Activated CD8-positive, alpha-beta memory T cell treated with anti-CD3 and anti-CD28 coated beads, Interleukin-2, amount 50 U/mL, for 24 hours (primary cell): ENCODE data around the gene ACAN.

Experiments used
- DNase-seq: peaks from one replicate; pipeline ENCODE4 v3.0.0-alpha.2; 2020; ENCODE audit errors: extremely low read depth

ACAN gene

DNA sequence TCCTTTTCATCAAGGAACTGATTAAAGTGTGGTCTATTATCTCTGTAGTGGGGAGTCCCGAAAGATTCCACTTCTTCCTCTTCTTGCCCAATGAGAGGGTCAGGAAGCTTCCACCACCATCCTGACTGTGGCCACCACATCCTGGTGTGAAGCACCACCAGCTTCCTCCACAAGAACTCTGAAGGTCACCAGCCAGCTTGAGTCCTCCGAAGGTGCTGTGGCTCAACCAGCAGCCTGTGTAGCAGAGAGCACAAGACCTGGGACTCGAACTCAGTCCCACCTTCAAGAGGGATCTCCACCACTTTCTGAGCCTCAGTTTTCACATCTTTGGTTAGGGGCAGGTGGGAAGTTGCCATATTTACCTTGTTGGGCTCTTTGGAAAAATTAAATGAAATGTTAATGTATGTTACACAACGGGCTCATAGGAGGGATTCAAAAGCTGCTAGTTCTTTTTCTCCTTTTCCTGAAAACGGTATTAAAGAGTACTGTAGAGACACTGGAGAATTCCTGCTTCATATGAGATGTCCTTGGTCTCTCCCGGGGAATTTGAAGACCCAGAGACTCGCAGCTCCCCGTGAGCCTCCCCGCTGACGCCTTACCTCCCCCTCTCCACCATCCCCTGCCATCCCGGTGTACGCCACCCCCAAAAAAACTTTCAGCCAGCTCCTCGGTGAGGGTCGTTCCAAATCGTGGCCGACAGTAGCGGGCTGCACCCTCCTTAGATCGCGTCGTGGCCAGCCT lies 816 bp upstream of the ACAN start:
- no peak for DNase-seq

DNA sequence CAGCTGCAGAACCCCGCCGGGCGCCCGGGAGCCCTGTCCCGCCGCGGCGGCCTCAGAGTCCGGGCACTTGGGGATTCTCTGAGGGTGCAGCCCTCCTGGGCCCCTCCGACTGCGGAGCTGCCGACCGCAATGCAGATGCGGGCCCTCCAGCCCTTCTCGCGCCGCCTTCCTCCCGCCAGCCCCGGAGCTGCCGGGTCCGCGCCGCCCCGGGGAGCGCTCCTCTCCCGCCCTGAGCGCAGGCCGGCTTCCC lies 320 bp upstream of the ACAN start:
- DNase-seq = no peak

DNA sequence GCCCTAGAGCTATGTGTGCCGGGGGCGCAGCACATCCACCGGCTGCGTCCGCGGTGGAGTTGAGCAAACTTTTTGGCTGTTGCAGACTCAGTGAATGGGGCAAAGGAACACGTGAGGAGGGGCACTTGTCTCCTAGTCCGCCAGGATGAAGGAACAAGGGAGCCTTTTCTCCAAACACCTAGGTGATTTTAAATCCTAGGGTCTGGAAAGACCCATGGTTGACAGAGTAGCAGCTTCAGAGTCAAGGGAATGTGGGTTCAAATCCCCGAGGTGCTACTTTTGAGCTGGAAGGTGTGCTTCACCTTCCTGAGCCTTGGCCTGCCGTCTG lies 648 bp downstream of the ACAN start:
- DNase-seq = no peak

DNA sequence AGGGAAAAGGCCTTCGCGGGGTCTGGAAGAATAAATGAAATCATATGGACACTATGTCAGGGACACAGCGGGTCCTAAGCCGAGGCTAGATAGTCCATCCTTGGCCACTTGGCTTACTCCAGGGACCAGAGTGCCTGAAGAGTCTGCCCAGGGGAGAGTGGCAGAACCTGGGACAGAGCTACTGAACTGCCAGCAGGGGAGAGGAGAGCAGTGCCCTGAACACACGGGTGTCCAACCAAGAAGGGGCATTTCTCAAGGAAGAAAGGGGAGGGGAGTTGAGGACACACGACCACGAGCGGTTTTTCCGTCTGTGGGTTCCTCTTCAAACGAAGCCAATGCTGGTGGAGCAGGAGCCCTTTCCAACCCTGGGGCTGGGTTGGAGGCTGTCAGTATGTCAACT lies 1.0 kb downstream of the ACAN start:
- no peak for DNase-seq

DNA sequence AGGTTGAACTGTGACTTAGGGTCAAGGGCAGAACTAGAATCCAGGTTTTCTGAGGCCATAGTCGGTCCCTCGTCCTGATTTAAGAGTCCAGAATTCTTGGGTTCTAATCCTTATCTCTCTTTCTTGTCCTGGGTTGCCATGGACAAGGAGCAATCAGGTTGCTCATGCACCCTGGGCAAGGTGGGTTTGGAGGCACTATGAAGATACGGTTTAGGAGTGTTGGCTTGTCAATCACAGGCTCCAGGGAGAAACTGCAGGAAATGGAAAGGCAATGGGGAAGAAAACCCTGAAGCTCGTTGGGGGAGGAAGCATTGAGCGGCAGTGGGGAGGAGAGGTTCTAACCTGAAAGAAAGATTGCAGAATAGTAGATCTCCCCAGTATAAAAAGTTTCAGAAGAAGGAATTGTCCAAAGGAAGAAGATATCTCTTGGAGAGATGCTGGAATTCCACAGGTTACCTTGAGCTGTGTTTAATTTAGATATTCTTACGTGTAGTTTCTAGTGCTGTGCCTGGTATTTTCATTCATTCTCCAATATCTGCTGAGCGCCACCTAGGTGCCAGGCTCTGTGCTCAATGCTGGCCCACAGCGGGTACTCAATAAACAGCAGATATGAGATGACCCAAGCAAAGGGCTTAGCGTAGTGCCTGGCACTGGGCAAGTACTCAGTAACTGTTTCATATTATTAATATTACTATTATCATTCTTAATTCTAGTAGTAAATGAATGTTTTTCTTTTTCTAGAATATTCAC lies 2.0 kb downstream of the ACAN start:
- DNase-seq = no peak

DNA sequence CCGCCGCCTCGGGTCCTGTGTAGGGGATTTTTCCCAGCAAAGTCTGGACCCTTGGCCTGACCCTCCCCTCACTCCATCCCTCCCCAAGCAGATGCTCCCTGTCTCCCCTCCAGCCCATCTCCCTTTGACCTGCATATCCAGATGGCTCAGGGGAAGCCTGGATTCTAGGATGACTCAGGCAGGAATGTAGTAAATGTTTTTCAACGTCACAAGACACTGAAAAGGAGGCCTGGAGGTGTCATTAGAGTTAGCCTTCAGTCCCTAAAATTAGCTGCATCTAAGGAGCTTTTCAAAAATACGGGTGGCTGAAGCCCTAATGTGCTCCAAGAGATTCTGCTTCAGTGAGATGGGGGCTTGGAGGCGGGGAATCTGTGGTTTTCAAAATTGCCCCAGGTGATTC lies 7.2 kb downstream of the ACAN start:
- no peak for DNase-seq

DNA sequence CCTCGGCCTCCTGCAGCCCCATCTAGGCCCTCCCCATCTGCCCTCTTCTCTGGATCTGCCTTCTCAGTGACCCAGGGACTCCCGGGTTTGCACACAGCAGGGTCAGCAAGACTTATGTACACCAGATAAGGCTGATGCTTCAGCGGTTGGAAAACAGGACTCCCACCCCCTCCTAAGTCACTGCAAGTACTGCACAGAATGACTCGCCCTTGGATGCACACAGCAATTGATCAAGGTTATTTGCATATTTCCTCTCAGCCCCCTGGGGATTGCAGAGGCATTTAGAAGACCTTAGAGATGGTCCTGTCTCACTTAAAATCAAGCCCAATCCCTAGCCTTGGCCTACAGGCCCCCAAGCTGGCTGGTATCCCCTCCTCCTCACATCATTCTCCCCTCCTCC lies 8.9 kb downstream of the ACAN start:
- no peak for DNase-seq

DNA sequence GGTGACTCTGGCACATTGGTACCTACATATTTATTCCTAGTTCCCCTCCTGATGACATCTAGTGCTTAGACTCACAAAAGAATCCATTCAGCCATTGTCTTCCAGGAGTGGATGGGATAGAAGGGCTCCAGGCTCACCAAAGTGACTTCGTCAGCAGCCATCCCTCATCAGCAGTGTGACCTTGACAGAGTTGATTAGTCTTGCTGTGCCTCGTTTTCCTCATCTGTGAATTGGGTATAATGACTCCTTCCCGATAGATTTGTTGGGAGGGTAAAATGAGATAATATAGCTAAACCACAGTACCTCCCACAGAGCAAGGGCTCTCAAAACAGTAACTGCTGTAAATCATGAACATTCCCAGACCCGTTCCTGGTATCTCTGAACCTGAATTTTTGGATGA lies 10.7 kb downstream of the ACAN start:
- no peak for DNase-seq

DNA sequence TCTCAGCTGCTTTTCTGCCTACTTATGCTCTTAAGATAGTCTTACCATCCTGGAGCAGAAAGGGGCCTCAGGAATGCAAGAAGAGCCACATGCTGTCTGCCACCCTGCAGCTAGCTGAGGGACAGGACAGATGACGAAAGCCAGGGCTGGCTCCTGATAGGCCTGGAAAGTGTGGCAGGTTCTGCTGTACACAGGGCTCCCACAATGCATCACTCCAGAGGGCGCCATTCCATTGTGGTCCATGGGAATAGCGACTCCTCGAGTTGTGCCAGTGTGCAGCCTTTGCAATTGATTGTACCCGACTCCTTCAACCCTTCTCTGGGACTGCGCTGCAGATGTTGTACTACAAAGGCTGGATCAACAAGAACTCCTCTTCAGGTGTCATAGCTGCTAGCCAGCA lies 11.2 kb downstream of the ACAN start:
- DNase-seq = no peak

DNA sequence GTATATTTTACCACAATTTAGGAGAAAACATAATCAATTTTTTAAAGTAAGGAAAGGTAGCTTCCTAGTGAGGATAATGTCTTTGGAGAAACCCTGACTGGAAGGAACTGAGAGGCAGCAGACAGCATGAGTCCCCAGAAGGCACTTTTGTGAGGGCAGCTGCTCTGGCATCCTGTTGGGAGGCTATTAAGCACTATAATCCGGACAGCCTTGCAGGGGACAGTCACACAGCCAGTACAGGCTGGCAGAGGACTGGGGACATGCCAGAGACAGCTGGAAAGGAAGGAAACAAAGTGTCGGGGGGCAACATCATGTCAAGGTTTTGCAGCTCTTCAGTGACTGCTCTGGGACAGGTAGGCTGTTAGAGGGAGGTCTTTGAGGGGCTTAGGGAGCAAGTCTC lies 15.7 kb downstream of the ACAN start:
- DNase-seq = no peak

DNA sequence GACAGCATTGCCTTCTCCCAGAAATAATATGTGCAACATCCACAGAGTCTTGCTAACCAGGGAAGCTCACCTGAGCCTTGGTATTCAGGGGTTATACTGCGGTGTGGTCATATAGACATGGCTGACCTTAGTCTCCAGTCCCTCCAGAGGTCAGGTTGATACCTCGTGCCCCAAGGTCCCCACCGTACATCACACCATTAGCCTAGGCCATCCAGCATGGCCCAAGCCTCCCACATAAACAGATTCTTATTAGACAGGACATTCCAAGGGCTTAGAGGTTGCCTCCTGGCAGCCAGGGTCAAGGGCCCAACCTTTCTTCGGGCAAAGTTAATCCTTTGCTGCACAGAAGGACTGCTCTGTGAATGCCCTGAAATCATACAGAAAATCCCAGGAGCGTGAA lies 18.8 kb downstream of the ACAN start:
- DNase-seq = no peak

DNA sequence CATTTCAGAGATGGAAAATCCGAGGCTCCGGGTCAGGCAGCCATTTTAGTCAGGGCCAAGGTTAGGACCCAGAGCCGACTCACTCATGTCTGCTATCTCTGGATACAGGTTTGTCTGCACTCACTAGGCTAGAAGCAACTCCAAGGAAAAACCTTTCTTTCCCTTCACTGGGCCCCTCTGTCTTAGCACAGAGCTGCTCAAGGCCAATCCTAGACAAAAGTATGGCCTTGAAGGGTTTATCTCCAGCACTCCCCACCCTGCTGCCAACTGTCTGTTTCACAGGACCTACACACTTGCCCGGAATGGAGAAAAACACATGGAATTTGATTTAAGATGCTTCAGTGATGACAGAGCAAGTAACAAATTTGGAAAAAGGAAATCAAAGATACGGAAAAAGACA lies 25.6 kb downstream of the ACAN start:
- DNase-seq = no peak

DNA sequence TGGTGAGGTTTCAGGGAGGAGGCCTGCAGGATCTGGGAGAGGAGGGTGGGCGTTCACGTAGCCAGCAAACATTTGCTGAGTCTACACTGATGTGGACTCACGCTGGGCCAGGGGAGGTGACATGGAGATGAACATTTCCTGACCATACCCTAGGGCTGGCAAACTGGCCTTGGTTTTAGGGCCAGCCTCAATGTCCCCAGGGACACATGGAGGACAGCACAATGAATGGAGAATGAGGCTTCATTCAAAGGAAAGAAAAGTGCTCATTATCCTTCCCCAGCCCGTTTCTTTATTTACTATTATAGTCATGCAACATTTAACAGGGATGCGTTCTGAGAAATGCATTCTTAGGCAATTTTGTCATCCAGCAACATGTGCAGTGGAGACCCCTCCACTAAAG lies 26.8 kb downstream of the ACAN start:
- DNase-seq = no peak

DNA sequence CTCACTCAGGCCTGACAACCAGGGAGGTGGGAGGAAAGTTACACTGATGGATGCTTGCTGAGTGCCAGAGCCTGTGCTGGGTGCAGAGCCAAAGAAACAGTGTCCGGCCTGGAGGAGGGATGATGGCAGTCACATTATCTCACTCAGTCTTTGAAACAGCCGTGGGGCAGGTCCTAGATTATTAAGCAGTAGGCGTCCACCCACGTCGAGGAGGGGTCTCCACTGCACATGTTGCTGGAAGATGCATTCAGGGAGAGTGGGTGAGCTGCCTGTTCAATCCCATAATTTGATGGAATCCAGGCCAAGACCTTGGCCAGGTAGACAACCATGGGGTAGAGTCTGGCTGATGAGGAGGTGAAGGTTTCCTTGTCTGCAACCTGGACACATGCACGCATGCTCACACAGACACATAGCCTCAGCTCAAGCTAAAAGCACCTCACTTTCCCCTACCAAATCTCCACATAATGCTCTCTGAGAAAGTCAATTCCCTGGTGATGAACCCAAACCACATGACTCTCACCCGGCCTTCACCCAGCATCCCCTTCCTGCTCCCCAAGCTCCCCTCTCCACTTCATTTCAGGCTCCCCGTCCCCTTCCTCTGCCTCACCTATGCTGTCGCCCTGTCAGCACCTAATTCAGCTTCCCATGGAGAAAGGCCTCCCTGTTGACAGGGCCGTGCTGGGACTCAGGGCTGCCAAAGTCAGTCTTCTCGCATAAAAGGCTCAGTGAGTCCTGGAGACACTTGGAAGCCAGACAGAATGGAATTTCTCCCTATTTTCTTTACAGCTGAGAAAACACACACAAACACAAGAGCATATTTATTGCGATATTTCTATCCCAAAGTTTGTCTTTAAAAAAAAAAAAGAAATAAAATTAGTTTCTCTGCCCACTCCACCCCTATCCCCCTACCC lies 29.8 kb downstream of the ACAN start:
- no peak for DNase-seq

DNA sequence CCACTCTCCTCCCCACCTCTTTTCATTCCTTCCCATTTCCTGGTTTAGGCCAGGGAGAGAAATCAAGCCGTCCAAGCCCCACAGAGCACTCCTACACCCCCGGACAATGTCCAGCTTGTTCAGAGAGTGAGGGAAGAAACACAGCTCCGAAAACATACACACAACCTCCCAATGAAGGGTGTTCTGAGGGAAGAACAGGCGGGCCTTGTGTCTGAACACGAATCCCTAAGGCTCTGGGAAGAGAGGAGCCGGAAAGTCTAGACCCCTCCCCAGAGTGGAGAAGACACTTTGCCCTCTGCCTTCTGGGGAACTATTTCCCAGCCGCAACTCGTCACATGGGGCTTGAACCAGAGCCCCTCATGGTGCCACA lies 30.5 kb downstream of the ACAN start:
- DNase-seq = no peak

DNA sequence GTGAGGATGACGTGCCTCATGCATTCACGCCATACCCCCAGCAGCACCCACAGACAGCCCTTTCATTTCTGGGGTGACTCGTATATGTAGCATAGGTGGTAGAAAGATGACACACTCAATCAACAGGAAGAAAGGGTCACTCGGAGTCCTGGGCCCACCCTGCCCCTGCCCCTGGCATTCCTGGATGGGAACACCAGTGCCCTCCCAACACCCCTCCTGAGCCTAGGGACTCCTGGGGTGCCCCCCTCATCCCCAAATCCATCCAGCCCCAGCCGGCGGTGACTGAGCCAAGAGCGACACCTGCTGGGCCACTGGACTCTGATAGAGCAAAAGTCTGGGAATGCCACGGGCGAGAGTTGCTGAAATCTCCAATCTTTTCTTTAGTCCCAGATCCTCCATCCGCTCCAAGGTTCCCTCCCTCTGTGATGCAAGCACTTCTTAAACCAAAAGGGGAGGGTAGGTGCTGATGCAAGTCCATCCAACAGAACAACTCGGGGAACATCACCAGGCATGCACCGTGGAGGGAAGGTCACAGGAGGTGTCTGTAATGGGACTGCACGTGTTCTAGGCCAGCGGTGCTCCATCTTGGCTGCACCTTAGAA lies 31.1 kb downstream of the ACAN start:
- no peak for DNase-seq

DNA sequence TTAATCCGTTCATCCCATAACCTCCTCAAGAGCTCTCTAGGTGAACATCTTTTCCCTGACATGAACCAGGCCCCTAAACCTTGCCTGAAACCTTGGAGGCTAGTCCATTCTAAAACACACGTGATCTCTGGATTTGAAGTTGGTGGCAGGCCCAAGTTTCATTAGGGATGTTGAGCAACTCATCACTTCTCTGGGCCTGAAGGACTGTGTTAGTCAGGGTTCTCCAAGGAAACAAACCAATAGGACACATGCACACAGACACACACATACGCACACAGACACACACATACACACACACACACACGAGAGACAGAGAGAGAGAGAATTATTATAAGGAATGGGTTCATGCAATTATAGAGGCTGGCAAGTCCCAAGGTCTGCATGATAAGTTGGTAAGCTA lies 31.9 kb downstream of the ACAN start:
- no peak for DNase-seq

DNA sequence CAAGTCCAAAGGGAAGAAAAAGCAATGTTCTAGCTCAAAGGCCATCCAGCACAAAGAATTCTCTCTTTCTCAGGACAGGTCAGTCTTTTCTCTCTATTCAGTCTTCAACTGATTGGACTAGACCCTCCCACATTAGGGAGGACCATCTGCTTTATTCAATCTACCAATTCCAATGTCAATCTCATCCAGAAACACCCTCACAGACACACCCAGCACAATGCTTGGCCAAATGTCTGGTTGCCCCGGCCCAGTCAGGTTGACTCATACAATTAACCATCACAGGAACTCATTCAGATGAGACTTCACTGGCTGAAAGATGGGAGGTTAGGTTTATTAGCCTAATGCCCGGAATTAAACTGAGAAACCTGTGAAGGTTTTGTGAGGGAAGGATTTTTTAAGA lies 32.4 kb downstream of the ACAN start:
- no peak for DNase-seq

DNA sequence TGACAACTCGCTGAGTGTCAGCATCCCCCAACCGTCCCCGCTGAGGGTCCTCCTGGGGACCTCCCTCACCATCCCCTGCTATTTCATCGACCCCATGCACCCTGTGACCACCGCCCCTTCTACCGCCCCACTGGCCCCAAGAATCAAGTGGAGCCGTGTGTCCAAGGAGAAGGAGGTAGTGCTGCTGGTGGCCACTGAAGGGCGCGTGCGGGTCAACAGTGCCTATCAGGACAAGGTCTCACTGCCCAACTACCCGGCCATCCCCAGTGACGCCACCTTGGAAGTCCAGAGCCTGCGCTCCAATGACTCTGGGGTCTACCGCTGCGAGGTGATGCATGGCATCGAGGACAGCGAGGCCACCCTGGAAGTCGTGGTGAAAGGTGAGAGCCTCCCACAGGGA lies 35.4 kb downstream of the ACAN start:
- DNase-seq = no peak

DNA sequence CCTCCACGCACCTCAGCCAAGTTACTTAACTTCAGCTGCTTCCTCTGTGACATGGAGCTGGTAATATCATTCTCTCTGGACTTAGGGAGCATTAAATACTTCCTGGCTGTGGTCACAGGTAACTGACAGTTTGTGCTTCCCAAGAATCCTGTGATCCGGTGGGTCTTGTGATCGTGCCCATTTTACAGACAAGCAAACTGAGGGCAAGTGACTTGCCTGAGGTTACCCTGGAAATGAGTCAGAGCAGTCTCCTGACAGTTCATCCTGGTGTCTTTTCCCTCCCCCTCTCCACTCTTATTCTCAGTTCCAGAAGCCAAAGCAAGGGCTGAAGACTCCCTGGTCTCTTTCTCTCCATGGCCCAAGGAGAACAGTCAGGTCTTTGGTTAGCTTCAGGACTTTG lies 35.9 kb downstream of the ACAN start:
- DNase-seq = no peak

DNA sequence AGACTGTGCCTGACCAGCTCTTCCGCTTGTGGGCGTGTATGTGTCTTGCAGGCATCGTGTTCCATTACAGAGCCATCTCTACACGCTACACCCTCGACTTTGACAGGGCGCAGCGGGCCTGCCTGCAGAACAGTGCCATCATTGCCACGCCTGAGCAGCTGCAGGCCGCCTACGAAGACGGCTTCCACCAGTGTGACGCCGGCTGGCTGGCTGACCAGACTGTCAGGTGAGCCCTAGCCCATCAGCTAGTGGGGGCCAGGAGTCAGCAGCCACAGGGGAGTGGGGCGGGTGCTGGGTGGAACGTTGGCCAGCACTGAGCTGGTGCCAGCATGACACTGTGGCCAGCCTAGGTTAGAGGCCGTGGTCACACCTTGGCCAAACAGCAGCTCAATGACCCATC lies 36.7 kb downstream of the ACAN start:
- no peak for DNase-seq

DNA sequence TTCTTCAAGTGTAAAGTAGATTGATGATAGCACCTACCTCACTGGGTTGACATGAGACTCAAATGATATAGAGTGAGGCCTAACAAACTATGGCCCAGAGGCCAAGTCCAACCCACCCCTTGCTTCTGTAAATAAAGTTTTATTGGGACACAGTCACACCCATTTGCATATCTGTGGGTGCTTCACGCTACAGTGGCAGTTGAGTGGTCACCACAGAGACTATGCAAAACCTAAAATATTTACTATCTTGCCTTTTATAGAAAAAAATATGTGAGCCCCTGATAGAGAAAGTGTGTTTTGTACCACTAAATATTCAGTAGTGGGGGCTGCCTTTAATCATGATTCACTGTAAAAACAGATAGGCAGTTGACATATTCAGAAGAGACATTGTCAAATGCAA lies 38.0 kb downstream of the ACAN start:
- DNase-seq = no peak

DNA sequence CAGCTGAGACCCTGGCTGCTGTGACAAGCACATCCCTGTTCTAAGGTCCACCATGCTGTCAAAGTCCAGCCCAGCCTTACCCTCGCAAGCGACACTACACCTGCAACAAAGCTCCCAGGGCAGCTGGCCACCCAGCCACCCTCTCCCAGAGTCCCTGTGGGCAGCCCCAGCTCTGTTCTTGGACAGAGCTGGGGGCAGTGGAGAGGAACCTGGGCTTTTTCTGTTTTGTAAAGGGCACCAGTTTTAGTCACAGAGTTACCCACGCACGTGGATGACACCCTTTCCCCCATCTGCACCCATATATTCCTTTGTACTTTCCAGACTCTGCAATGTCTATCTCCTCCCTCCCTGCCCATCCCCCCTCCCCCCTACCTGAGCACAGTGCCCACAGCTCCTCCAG lies 38.9 kb downstream of the ACAN start:
- DNase-seq = no peak
